Measurements from ENCODE around the gene RAB33B.
"Not testable (repeated sequence)": the region's sequence is repeated elsewhere in the genome, so short reads cannot be mapped to it uniquely, and the experiment has no call there.

RAB33B gene

DNA sequence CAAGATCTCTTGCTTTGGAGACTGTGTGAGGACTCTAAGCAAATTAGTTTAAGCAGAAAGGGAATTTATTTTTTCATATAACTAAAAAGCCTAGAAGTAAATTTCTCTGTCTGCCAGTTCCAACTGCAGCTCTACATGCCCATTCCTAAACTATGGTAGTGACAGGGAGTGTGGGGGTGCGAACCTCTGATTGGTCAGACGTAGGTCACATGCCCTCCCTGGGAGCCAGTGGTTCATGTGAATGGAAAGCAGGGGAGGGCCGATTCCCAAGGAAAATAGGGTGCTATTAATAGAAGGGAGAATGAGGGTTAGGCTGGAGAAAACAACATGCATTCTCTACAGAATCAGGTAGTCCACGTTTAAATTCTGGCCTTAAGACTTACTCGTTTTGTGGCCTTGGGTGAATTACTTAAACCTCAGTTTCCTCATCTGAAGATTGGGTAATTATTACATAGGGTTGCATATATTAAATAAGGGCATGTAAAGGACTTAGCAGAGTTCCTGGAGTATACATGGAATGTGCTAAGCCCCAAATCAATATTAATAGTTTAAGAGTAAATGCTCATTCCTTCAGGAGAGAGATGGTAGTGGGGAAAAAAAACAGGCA, 7.2 kb downstream of the RAB33B start:
- no peak for DNase-seq (ENCODE audit: low read depth in 2 of 2)

DNA sequence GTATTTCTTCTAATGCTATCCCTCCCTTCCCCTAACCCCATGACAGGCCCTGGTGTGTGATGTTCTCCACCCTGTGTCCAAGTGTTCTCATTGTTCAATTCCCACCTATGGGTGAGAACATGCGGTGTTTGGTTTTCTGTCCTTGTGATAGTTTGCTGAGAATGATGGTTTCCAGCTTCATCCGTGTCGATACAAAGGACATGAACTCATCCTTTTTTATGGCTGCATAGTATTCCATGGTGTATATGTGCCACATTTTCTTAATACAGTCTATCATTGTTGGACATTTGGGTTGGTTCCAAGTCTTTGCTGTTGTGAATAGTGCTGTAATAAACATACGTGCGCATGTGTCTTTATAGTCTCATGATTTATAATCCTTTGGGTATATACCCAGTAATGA, 10.6 kb downstream of the RAB33B start:
- DNase-seq (ENCODE audit: low read depth in 2 of 2): not testable (repeated sequence)

DNA sequence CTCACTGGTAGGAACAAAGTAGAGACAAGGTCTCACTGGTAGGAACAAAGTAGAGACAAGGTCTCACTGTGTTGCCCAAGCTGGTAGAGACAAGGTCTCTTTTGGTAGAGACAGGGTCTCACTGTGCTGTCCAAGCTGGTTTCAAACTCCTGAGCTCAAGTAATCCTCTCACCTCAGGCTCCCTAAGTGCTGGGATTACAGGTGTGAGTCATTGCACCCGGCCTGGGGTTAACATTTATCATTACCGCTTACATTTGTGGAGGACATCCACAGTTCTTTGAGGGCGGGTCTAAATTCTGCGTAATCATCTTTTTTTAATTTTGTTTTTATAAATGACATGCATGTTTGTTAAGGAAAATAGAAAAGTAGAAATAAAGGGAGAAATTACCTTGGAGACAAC, 12.0 kb downstream of the RAB33B start:
- DNase-seq (ENCODE audit: low read depth in 2 of 2): no peak

DNA sequence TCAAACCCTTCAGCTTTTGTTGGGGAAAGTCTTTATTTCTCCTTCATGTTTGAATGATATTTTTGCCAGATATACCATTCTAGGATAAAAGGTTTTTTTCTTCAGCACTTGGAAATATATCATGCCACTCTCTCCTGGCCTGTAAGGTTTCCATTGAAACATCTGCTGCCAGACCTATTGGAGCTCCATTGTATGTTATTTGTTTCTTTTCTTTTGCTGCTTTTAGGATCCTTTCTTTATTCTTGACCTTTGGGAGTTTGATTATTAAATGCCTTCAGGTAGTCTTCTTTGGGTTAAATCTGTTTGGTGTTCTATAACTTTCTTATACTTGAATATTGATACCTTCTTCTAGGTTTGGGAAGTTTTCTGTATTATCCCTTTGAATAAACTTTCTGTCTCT, 14.8 kb downstream of the RAB33B start:
- not testable (repeated sequence) for DNase-seq (ENCODE audit: low read depth in 2 of 2)

DNA sequence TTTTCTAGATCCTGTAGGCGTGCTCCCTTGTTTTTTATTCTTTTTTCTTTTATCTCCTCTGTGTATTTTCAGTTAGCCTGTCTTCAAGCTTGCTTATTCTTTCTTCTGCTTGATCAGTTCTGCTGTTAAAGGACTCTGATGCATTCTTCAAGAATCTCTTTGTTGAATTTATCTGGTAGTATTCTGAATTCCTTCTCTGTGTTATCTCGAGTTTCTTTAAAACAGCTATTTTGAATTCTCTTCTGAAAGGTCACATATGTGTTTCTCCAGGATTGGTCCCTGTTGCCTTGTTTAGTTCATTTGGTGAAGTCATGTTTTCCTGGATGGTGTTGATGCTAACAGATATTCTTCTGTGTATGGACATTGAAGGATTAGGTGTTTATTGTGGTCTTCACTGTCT, 15.3 kb downstream of the RAB33B start:
- no peak for DNase-seq (ENCODE audit: low read depth in 2 of 2)

- DNase-seq (ENCODE audit: low read depth in 2 of 2): no peak
Observed at GRCh38 chr4:139469869-139470268, 15.9 kb downstream of the RAB33B start.

DNA sequence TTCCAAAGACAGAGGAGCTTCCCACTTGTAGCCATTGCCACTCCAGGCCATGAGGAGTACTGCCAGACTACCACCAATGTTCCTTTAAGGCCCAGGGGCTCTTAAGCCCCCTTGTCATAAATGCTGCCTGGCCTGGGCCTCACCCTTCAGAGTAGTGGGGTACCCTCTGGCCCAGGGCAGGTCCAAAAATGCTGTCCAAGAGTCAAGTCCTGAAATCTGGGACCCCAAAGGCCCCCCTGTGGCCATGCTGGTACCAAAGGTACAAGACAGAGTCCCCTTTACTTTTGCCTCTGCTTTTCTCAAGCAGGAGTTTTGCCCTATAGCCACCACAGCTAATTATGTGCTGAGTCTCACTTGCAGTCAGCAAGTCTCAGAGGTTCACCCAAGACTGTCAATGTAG, 16.4 kb downstream of the RAB33B start:
- DNase-seq (ENCODE audit: low read depth in 2 of 2): no peak

DNA sequence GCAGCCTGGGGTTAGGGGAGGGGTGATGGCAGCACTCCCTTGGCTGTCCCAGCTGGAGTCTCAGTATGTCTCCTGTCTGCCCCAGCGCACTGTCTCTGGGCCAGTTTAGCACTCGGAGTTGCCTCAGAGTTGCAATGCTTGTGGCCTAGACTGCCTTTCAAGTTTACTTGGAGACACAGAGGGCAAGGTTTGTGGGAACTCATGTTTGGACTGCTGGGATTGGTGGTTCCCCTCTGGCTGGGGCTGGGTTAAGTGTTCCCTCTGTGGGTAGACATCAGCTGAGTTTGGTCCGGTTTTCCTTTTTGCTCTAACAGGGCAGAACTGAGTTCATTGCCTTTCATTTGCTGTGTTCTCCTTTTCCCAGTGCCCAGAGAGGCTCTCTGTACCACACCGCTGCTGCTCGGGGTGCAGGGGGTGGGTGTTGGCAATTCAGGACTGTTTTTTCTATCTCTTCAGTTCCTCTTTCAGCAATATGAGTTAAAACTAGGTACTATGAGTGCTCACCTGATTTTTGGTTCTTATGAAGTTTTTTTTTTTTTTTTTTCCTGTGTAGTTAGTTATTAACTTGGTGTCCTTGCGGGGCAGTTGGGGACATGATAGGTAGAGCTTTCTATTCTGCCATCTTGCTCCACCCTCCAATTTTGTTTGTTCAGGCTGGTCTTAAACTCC, 17.2 kb downstream of the RAB33B start:
- no peak for DNase-seq (ENCODE audit: low read depth in 2 of 2)

GRCh38 chr4:139472852-139473251, 18.9 kb downstream of the RAB33B start:
- no peak for DNase-seq (ENCODE audit: low read depth in 2 of 2)

- no peak for DNase-seq (ENCODE audit: low read depth in 2 of 2)
Observed at GRCh38 chr4:139476363-139476762, 22.4 kb downstream of the RAB33B start.

GRCh38 chr4:139481465-139481864, 27.5 kb downstream of the RAB33B start:
- no peak for DNase-seq (ENCODE audit: low read depth in 2 of 2)

DNA sequence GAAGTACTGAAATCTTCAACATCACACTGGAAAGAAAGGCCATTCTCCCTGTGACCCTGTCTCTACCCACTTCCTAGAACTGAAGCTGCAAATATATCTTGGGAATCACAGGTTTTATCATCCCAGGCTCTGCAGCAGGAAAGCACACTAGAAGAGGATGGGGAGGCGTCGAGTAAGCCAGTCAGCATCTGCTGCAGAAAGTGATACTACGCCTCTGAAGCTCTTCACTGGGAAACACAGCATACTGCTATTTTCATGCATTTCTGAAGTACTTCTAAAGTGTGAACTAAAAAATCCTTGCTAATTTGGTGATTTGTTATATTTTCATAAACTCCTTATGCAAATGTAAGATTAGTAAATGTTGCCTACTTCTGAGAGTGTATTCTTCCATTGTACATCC, 29.1 kb downstream of the RAB33B start:
- DNase-seq (ENCODE audit: low read depth in 2 of 2): no peak

DNA sequence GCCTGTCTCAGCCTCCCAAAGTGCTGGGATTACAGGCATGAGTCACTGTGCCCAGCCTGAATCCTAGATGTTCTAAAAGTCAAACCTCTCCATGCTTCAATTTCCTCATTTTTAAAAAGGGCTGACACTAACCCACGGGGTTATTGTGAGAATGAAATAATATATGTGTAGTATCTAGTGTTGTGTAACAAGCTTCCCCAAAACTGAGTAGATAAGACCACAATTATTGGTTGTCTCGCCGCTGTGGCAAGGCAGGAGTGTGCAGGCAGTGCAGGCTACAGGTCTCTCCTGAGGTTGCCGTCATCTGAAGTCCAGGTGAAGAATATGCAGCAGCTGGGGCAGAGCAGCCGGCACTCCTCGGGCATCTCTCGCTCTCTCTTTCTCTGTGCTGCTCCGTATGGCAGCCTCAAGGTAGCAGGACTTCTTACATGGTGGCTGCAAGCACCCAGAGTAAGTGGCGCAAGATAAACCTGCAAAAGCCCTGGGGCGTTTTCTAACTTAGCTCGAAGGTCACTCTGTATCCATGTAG, 30.9 kb downstream of the RAB33B start:
- DNase-seq (ENCODE audit: low read depth in 2 of 2): no peak

DNA sequence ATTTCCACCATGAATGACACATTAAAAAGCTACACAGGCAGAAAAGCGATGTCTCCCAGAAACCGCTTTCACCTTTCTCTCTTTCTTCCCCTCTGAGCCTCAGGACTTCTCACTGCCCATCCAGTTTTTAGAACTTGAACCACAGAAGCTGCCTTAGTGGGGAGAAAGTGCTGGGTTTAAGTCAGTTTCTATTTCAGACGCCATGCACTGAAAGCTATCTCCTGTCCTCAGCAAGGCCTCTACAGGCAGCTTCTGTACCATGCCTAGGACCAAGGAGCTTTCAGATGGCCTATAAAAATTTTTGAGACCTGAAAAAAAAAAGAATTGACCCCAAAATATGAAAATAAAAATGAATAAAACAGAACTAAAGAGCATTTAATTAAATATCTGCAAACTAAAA, 34.5 kb downstream of the RAB33B start:
- DNase-seq (ENCODE audit: low read depth in 2 of 2): no peak

- DNase-seq (ENCODE audit: low read depth in 2 of 2): no peak
Observed at GRCh38 chr4:139489638-139490037, 35.7 kb downstream of the RAB33B start.

DNA sequence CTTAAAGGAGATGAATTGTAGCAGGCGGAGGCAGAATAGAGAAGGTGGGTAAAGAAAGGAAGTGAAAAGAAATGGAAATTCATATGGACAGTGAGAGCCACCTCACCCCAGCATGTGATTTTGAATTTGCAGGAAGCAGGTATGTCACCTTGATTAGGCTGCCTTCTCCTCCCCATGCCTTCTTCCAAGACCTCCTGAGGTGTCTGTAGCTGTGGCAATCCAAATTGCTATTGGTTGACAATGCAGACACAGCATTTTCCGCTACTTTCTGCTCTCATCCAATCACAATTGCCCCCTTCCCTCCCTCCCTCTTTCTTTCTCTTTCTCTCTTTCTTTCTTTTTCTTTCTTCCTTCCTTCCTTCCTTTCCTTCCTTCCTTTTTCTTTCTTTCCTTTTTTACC, 38.5 kb downstream of the RAB33B start:
- DNase-seq (ENCODE audit: low read depth in 2 of 2): no peak

GRCh38 chr4:139493176-139493575, 39.3 kb downstream of the RAB33B start:
- no peak for DNase-seq (ENCODE audit: low read depth in 2 of 2)

DNA sequence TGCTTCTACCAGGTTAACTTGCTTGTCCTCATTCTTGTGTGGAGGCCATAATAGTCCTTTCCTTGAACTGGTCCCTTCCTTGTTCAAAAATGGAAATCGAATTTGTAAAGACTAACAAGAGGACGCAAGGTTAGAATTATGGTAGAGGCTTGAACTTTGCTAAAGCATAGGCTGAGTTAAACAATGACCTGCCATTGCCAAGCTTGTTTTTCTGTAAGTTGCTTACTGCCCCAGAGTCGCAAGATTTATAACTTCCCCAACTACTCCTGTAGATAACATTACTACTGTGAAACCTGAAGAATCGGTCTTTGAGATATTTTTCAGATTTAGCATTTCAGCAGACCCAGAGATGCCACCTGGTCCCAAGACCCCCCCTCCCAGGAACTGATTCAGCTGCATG, 45.3 kb downstream of the RAB33B start:
- DNase-seq (ENCODE audit: low read depth in 2 of 2): no peak

DNA sequence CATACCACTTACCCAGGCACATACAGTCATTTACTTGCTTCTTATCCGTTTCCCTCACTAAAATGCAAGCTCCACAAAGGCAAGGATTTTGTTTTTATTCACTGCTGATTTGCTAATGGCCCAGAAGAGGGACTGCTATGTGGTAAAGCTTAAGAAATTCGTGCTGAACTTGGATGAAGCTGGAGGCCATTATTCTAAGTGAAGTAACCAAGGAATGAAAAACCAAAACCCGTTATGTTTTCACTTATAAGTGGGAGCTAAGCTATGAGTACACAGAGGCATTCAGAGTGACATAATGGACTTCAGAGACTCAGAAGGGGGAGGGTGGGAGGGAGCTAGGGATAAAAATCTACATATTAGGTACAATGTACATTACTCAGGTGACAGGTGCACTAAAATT, 47.2 kb downstream of the RAB33B start:
- no peak for DNase-seq (ENCODE audit: low read depth in 2 of 2)

GRCh38 chr4:139501527-139501926, 47.6 kb downstream of the RAB33B start:
- no peak for DNase-seq (ENCODE audit: low read depth in 2 of 2)

DNA sequence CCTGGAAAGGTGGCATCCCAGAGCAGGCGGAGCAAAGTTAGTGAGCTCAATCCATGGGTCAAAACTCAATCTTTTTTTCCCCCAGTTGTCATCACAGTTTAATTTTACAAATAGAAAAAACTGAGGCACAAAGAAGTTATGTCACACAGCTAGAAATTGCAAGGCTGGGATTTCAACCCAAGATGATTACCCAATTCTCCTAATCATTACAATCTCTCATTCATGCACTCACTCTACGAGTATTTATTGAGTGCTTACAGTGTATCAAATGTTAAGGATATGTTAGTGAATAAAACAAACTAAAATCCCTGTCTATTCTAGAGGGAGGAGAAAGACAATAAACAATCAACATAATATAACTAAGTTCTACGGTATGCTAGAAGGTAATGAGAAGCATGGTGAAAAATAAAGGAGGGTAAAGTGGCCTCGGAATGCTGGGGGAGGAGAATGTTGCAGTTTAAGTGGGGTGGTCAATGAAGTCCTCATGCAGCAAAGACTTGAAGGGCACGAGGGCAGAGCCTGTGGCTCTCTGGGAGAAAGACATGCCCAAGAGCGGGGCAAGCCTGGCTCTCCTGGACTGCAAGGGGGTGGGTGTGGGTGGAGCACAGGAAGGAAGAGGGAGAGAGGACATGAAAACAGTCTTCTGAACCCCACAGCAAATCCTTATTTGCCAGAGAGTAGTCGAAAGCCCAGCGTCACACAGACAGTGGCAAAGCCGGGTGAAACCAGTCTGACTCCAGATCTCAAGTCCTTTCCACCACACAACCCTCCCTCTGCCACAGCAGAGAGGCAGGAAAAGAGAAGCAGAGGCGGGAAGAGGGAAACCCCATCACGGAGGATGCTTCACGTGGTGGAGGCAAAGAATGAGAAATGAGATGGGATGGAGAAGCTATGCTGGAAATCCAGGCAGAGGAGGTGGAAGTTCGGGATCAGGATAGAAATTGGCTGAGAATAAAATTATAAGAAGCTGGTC, 48.3 kb downstream of the RAB33B start:
- no peak for DNase-seq (ENCODE audit: low read depth in 2 of 2)

- DNase-seq (ENCODE audit: low read depth in 2 of 2): no peak
Observed at GRCh38 chr4:139503622-139504166, 49.8 kb downstream of the RAB33B start.
